OCI-LY1 (cell line): ENCODE measurements around the gene PPP1R7.

Experiments used
- H2AFZ ChIP-seq: fragments of 200-600 bp; sonication (generic), shearing (Covaris generic); 2 replicates; pipeline ENCODE4 v1.6.0; 2014; ENCODE audit warnings: antibody characterized with exemption, mild to moderate bottlenecking, low read length
- H3F3A ChIP-seq: fragments of 200-600 bp; sonication (generic), shearing (Covaris generic); 2 replicates; pipeline ENCODE4 v1.6.0; 2014; ENCODE audit warnings: mild to moderate bottlenecking, antibody characterized with exemption, low read length, moderate library complexity; ENCODE audit not compliant: insufficient read depth
- H3K27ac ChIP-seq: fragments of 200-600 bp; sonication (generic); 2 replicates; pipeline ENCODE4 v1.5.1; 2014; ENCODE audit warnings: low read length, mixed run types, mild to moderate bottlenecking, low read depth; ENCODE audit not compliant: poor library complexity, severe bottlenecking
- H3K27me3 ChIP-seq: fragments of 200-600 bp; sonication (generic); 2 replicates; pipeline ENCODE4 v1.6.0; 2014; ENCODE audit warnings: antibody characterized with exemption, mild to moderate bottlenecking, low read length, moderate library complexity; ENCODE audit not compliant: insufficient read depth
- H3K36me3 ChIP-seq: fragments of 200-600 bp; sonication (generic); 2 replicates; pipeline ENCODE4 v1.6.1; 2014; ENCODE audit warnings: mild to moderate bottlenecking, antibody characterized with exemption, low read length, moderate library complexity, mixed read lengths; ENCODE audit not compliant: insufficient read depth
- H3K4me1 ChIP-seq: fragments of 200-600 bp; sonication (generic); 2 replicates; pipeline ENCODE4 v1.5.1; 2014; ENCODE audit warnings: mild to moderate bottlenecking, low read length, moderate library complexity; ENCODE audit not compliant: insufficient read depth, severe bottlenecking
- H3K4me2 ChIP-seq: fragments of 200-600 bp; sonication (generic), shearing (Covaris generic); 2 replicates; pipeline ENCODE4 v1.6.1; 2014; ENCODE audit warnings: low read length
- H3K4me3 ChIP-seq: fragments of 200-600 bp; sonication (generic); 2 replicates; pipeline ENCODE4 v1.5.1; 2014; ENCODE audit warnings: low read length, low read depth, mild to moderate bottlenecking, mixed read lengths; ENCODE audit not compliant: poor library complexity, severe bottlenecking
- H3K79me2 ChIP-seq: fragments of 200-600 bp; shearing (Covaris generic); 2 replicates; pipeline ENCODE4 v1.6.1; 2016; ENCODE audit warnings: mixed run types, low read length, mixed read lengths; ENCODE audit not compliant: insufficient read depth
- H3K9ac ChIP-seq: fragments of 200-600 bp; sonication (generic), shearing (Covaris generic); 2 replicates; pipeline ENCODE4 v1.6.1; 2014; ENCODE audit warnings: mild to moderate bottlenecking, low read length, mixed read lengths
- H3K9me2 ChIP-seq: fragments of 200-600 bp; sonication (generic), shearing (Covaris generic); 2 replicates; pipeline ENCODE4 v1.6.1; 2014; ENCODE audit warnings: low read depth, mild to moderate bottlenecking, low read length, mixed read lengths
- H3K9me3 ChIP-seq: fragments of 200-600 bp; shearing (Covaris generic); 2 replicates; pipeline ENCODE4 v1.6.1; 2014; ENCODE audit warnings: low read length, mixed read lengths
- H4K20me1 ChIP-seq: fragments of 200-600 bp; sonication (generic), shearing (Covaris generic); 2 replicates; pipeline ENCODE4 v1.6.0; 2016; ENCODE audit warnings: mild to moderate bottlenecking, low read length; ENCODE audit not compliant: insufficient read depth
- CTCF ChIP-seq: fragments of 200-600 bp; sonication (generic), shearing (Covaris generic); IDR thresholded peaks from 2 replicates; pipeline ENCODE4 v1.5.1; 2017; ENCODE audit warnings: mild to moderate bottlenecking, antibody characterized with exemption, low read length, moderate library complexity, mixed read lengths
- EZH2 ChIP-seq: fragments of 200-600 bp; sonication (generic), shearing (Covaris generic); IDR thresholded peaks from 2 replicates; pipeline ENCODE4 v1.8.0; 2017; ENCODE audit warnings: borderline replicate concordance, mixed run types, mild to moderate bottlenecking, antibody characterized with exemption, low read length, moderate library complexity, mixed read lengths

The PPP1R7 gene

GRCh38 chr2:241139531-241140444, 10.5 kb upstream of the PPP1R7 start:
- Histone ChIP-seq H3K4me3 (no peak overlapping the region), H3K9me2 (no peaks in the 10 kb centered on the region), H3K79me2 (no peaks in the 10 kb centered on the region), H3F3A (no peaks in the 10 kb centered on the region), H3K9me3 (no peaks in the 10 kb centered on the region), H2AFZ (no peak overlapping the region), H4K20me1 (no peaks in the 10 kb centered on the region), H3K36me3 (peaks cover 73% of the 10 kb centered on the region), H3K4me1 (no peaks in the 10 kb centered on the region), H3K27ac (no peak overlapping the region), H3K27me3 (no peaks in the 10 kb centered on the region), H3K4me2 (no peak overlapping the region), H3K9ac (no peak overlapping the region)
- no peak for TF ChIP-seq EZH2
- no peak for TF ChIP-seq CTCF

GRCh38 chr2:241140445-241140840, 9.8 kb upstream of the PPP1R7 start:
- no peak overlapping the region for H2AFZ ChIP-seq
- no peaks in the 10 kb centered on the region for H3K9me2 ChIP-seq
- no peak overlapping the region for H3K4me2 ChIP-seq
- H3F3A ChIP-seq, result no peaks in the 10 kb centered on the region
- no peak overlapping the region for H3K27ac ChIP-seq
- H3K9me3 ChIP-seq, result no peaks in the 10 kb centered on the region
- H3K4me1 ChIP-seq, result no peaks in the 10 kb centered on the region
- no peak overlapping the region for H3K4me3 ChIP-seq
- peaks cover 67% of the 10 kb centered on the region for H3K36me3 ChIP-seq
- H4K20me1 ChIP-seq, result no peaks in the 10 kb centered on the region
- no peaks in the 10 kb centered on the region for H3K79me2 ChIP-seq
- no peak overlapping the region for H3K9ac ChIP-seq
- no peaks in the 10 kb centered on the region for H3K27me3 ChIP-seq
- TF ChIP-seq CTCF, result no peak
- TF ChIP-seq EZH2, result no peak

GRCh38 chr2:241141214-241141770, 9.0 kb upstream of the PPP1R7 start:
- H3K4me3 ChIP-seq, result no peak overlapping the region
- peaks cover 5% of the 10 kb centered on the region for H3K4me1 ChIP-seq
- no peak overlapping the region for H2AFZ ChIP-seq
- no peaks in the 10 kb centered on the region for H3K79me2 ChIP-seq
- no peak overlapping the region for H3K4me2 ChIP-seq
- H3K36me3 ChIP-seq, result peaks cover 58% of the 10 kb centered on the region
- no peaks in the 10 kb centered on the region for H3K9me2 ChIP-seq
- no peaks in the 10 kb centered on the region for H3F3A ChIP-seq
- H4K20me1 ChIP-seq, result no peaks in the 10 kb centered on the region
- no peak overlapping the region for H3K27ac ChIP-seq
- TF ChIP-seq EZH2 (no peak), CTCF (no peak)
- no peaks in the 10 kb centered on the region for H3K9me3 ChIP-seq
- H3K9ac ChIP-seq, result no peak overlapping the region
- H3K27me3 ChIP-seq, result no peaks in the 10 kb centered on the region
